HG03064 (cell line): ENCODE data around the gene SLC12A7.

Experiments
- ATAC-seq: cut with Tn5 transposase; IDR thresholded peaks from one replicate; pipeline ENCODE4 v1.9.1; 2021; ENCODE audit warnings: low read depth; ENCODE audit not compliant: unreplicated experiment

SLC12A7 gene

GRCh38 chr5:1054799-1055775, 56.8 kb downstream of the SLC12A7 start:
- ATAC-seq = no peak

GRCh38 chr5:1054018-1054798, 57.7 kb downstream of the SLC12A7 start:
- no peak for ATAC-seq

- no peak for ATAC-seq
Observed at GRCh38 chr5:1053391-1054017, 58.4 kb downstream of the SLC12A7 start.

GRCh38 chr5:1052641-1053390, 59.0 kb downstream of the SLC12A7 start:
- no peak for ATAC-seq

- no peak for ATAC-seq
Observed at GRCh38 chr5:1052076-1052475, 59.8 kb downstream of the SLC12A7 start.

- no peak for ATAC-seq
Observed at GRCh38 chr5:1051366-1051720, 60.5 kb downstream of the SLC12A7 start.

- no peak for ATAC-seq
Observed at GRCh38 chr5:1050423-1051365, 61.2 kb downstream of the SLC12A7 start.

- ATAC-seq = no peak
Observed at GRCh38 chr5:1048861-1049838, 62.7 kb downstream of the SLC12A7 start.

GRCh38 chr5:1048162-1048721, 63.6 kb downstream of the SLC12A7 start:
- no peak for ATAC-seq

GRCh38 chr5:1047332-1047965, 64.4 kb downstream of the SLC12A7 start:
- no peak for ATAC-seq

- ATAC-seq = no peak
Observed at GRCh38 chr5:1045960-1046560, 65.8 kb downstream of the SLC12A7 start.

GRCh38 chr5:1044117-1044516, 67.7 kb downstream of the SLC12A7 start:
- ATAC-seq = no peak

GRCh38 chr5:1043327-1043726, 68.5 kb downstream of the SLC12A7 start:
- no peak for ATAC-seq

- ATAC-seq = no peak
Observed at GRCh38 chr5:1042626-1043025, 69.2 kb downstream of the SLC12A7 start.

GRCh38 chr5:1041225-1042143, 70.4 kb downstream of the SLC12A7 start:
- no peak for ATAC-seq

- no peak for ATAC-seq
Observed at GRCh38 chr5:1040571-1040970, 71.3 kb downstream of the SLC12A7 start.
